Breast epithelium (tissue), 4 donors: ENCODE results near the gene CPT1B. TPM values are rescaled to one million over a fixed set of nuclear protein-coding genes. Genes with fewer than 3 reads are reported as not detected.

Source experiments
- DNase-seq, 2 donors: peaks; one replicate each; pipeline ENCODE4 v3.0.0-alpha.2; 2019; ENCODE audit warnings: low spot score in 2 of 2
- H3K27ac ChIP-seq, 2 donors: fragments of 200-600 bp; sonication (generic) in 1 of 2; one replicate each; pipeline ENCODE4 v1.5.1; 2016 to 2019; ENCODE audit warnings: mild to moderate bottlenecking in 1 of 2
- H3K27me3 ChIP-seq, 2 donors: fragments of 200-600 bp; sonication (generic) in 1 of 2; one replicate each; pipeline versions ENCODE4 v1.5.1 to v1.6.0; 2017 to 2019; ENCODE audit warnings: control low read depth in 1 of 2, mild to moderate bottlenecking in 1 of 2
- H3K36me3 ChIP-seq: fragments of 200-600 bp; one replicate; pipeline ENCODE4 v1.5.1; 2019
- H3K4me1 ChIP-seq, 2 donors: fragments of 200-600 bp; sonication (generic); one replicate each; pipeline ENCODE4 v1.5.1; 2016 to 2019; ENCODE audit warnings: control low read depth in 1 of 2
- H3K4me3 ChIP-seq, 3 donors: fragments of 200-600 bp; sonication (generic); 1 replicate in 2 of 3; 2 replicates in 1 of 3; pipeline ENCODE4 v1.5.1; 2016 to 2019; ENCODE audit warnings: mild to moderate bottlenecking in 3 of 3, moderate library complexity in 2 of 3
- H3K9me3 ChIP-seq, 2 donors: fragments of 200-600 bp; sonication (generic) in 1 of 2; one replicate each; pipeline ENCODE4 v1.5.1; 2016 to 2019; ENCODE audit warnings: control low read depth in 1 of 2
- CTCF ChIP-seq, 3 donors: fragments of 450-650 bp; IDR thresholded peaks; one replicate each; pipeline ENCODE4 v1.5.1; 2016 to 2017; ENCODE audit warnings: antibody characterized with exemption in 3 of 3, mild to moderate bottlenecking in 3 of 3, moderate library complexity in 3 of 3
- POLR2A ChIP-seq: fragments of 450-650 bp; IDR thresholded peaks from one replicate; pipeline ENCODE4 v1.6.1; 2016; ENCODE audit warnings: antibody characterized with exemption, mild to moderate bottlenecking, moderate library complexity
- POLR2AphosphoS5 ChIP-seq, 3 donors: sonication (generic); formaldehyde crosslinking; IDR thresholded peaks; one replicate each; pipeline ENCODE4 v1.6.1; 2017; ENCODE audit warnings: antibody characterized with exemption in 3 of 3
- intact Hi-C: fragments of 100-400 bp; cut with DNase I; formaldehyde crosslinking; loops from one replicate; pipeline ENCODE4 v1.15.1; 2023; ENCODE audit warnings: low total_unique reads
- total RNA-seq, 3 donors: library from RNA; depleted of rRNA; stranded (reverse); fragments of >200 nt; gene quantifications; one replicate each; pipeline ENCODE4 v1.1.0, GENCODE V29; 2016

The CPT1B gene
- total RNA-seq = 10 to 100 TPM; 13.6 to 40.0 (median 39.4) TPM

- Histone ChIP-seq H3K36me3 (no peaks in the 10 kb centered on the region), H3K27me3 (no peaks in the 10 kb centered on the region), H3K9me3 (no peaks in the 10 kb centered on the region), H3K4me3 (no peak within 1 kb of the TSS), H3K27ac (no peak within 1 kb of the TSS), H3K4me1 (peaks cover 0 to 8% of the 10 kb centered on the region in 2 donors)
- no peak for TF ChIP-seq CTCF (IDR thresholded peaks at IDR 0.05)
- no peak for TF ChIP-seq POLR2AphosphoS5 (IDR thresholded peaks at IDR 0.05)
- TF ChIP-seq POLR2A = no peak
- DNase-seq = no peak
- intact Hi-C loops = no loop called here
Measured at GRCh38 chr22:50577987-50578775, at the start of gene CPT1B. Gene CPT1B (minus strand): TSS chr22:50578427. CDS start chr22:50577915, 512 bp downstream.

- intact Hi-C loops = no loop called here
- Histone ChIP-seq H3K4me1 (peaks cover 0 to 13% of the 10 kb centered on the region in 2 donors), H3K4me3 (peak overlapping the region; percentile 70 to 83 (median 73)), H3K9me3 (no peaks in the 10 kb centered on the region), H3K27ac (peak overlapping the region; percentile 81 to 88), H3K27me3 (no peaks in the 10 kb centered on the region), H3K36me3 (no peaks in the 10 kb centered on the region)
- DNase-seq = peak in 1 of 2 donors; percentile 53
- TF ChIP-seq CTCF (IDR thresholded peaks at IDR 0.05) (no peak), POLR2A (no peak), POLR2AphosphoS5 (IDR thresholded peaks at IDR 0.05) (no peak)
Measured at GRCh38 chr22:50626850-50627641, 48.8 kb upstream of the CPT1B start.

- H3K4me3 ChIP-seq = peak overlapping the region in 1 of 3 donors; percentile 83
- TF ChIP-seq POLR2A (no peak), CTCF (IDR thresholded peaks at IDR 0.05) (no peak), POLR2AphosphoS5 (IDR thresholded peaks at IDR 0.05) (no peak)
- intact Hi-C loops = no loop called here
- peak in 1 of 2 donors; percentile 49 for DNase-seq
- H3K36me3 ChIP-seq = no peaks in the 10 kb centered on the region
- no peaks in the 10 kb centered on the region for H3K27me3 ChIP-seq
- H3K9me3 ChIP-seq = no peaks in the 10 kb centered on the region
- peaks cover 0 to 17% of the 10 kb centered on the region in 2 donors for H3K4me1 ChIP-seq
- H3K27ac ChIP-seq = no peak overlapping the region
Measured at GRCh38 chr22:50626314-50626849, 48.2 kb upstream of the CPT1B start.

GRCh38 chr22:50625568-50626313 lies 47.5 kb upstream of the CPT1B start:
- TF ChIP-seq POLR2AphosphoS5 (IDR thresholded peaks at IDR 0.05) (no peak), POLR2A (no peak), CTCF (IDR thresholded peaks at IDR 0.05) (no peak)
- H3K36me3 ChIP-seq = no peaks in the 10 kb centered on the region
- no peaks in the 10 kb centered on the region for H3K9me3 ChIP-seq
- H3K4me1 ChIP-seq = peaks cover 0 to 23% of the 10 kb centered on the region in 2 donors
- DNase-seq = peak in 1 of 2 donors; percentile 49
- intact Hi-C loops = no loop called here
- H3K27me3 ChIP-seq = no peaks in the 10 kb centered on the region
- no peak overlapping the region for H3K27ac ChIP-seq
- H3K4me3 ChIP-seq = no peak overlapping the region
